Measurements from ENCODE around the gene ZNF217.
"Not testable (repeated sequence)": the region's sequence is repeated elsewhere in the genome, so short reads cannot be mapped to it uniquely, and the experiment has no call there.

The ZNF217 gene

GRCh38 chr20:53597030-53597482 lies 3.4 kb upstream of the ZNF217 start:
- DNase-seq = no peak

GRCh38 chr20:53596189-53597001 lies 2.8 kb upstream of the ZNF217 start:
- not testable (repeated sequence) for DNase-seq

GRCh38 chr20:53595742-53596141 lies 2.1 kb upstream of the ZNF217 start:
- not testable (repeated sequence) for DNase-seq

- no peak for DNase-seq
These were observed 1.4 kb upstream of the ZNF217 start for GRCh38 chr20:53595018-53595378.

GRCh38 chr20:53594068-53595017 lies 704 bp upstream of the ZNF217 start:
- peak; percentile 98 for DNase-seq

- no peak for DNase-seq
These were observed 610 bp downstream of the ZNF217 start for GRCh38 chr20:53592992-53593465.

GRCh38 chr20:53592454-53592991 lies 1.1 kb downstream of the ZNF217 start:
- DNase-seq = peak; percentile 50

- not testable (repeated sequence) for DNase-seq
These were observed 1.6 kb downstream of the ZNF217 start for GRCh38 chr20:53591941-53592441.

GRCh38 chr20:53591206-53591741 lies 2.4 kb downstream of the ZNF217 start:
- not testable (repeated sequence) for DNase-seq

GRCh38 chr20:53590608-53591007 lies 3.0 kb downstream of the ZNF217 start:
- not testable (repeated sequence) for DNase-seq

- not testable (repeated sequence) for DNase-seq
These were observed 3.5 kb downstream of the ZNF217 start for GRCh38 chr20:53590122-53590521.

- DNase-seq = not testable (repeated sequence)
These were observed 4.1 kb downstream of the ZNF217 start for GRCh38 chr20:53589321-53590065.

GRCh38 chr20:53587157-53587703 lies 6.4 kb downstream of the ZNF217 start:
- DNase-seq = not testable (repeated sequence)

GRCh38 chr20:53586640-53587039 lies 7.0 kb downstream of the ZNF217 start:
- no peak for DNase-seq

GRCh38 chr20:53585910-53586309 lies 7.7 kb downstream of the ZNF217 start:
- not testable (repeated sequence) for DNase-seq

- DNase-seq = not testable (repeated sequence)
These were observed 8.6 kb downstream of the ZNF217 start for GRCh38 chr20:53585004-53585569.

- not testable (repeated sequence) for DNase-seq
These were observed 9.1 kb downstream of the ZNF217 start for GRCh38 chr20:53584550-53584913.

- not testable (repeated sequence) for DNase-seq
These were observed 9.7 kb downstream of the ZNF217 start for GRCh38 chr20:53583660-53584549.

- peak; percentile 41 for DNase-seq
These were observed 10.9 kb downstream of the ZNF217 start for GRCh38 chr20:53582574-53583351.

Data from activated gamma-delta T cell treated with Interleukin-2 at 50 U/mL for 16 hours (primary cell).